Fibroblast of skin of left quadriceps (primary cell): ENCODE data around the gene PPFIA3.
"Not testable (repeated sequence)": the region's sequence is repeated elsewhere in the genome, so short reads cannot be mapped to it uniquely, and the experiment has no call there.

Experiments used
- DNase-seq, 2 experiments: peaks; one replicate each; pipeline ENCODE4 v3.0.0-alpha.2; 2013; ENCODE audit warnings: low read depth in 2 of 2

PPFIA3 gene

GRCh38 chr19:49123285-49123684, 3.9 kb downstream of the PPFIA3 start:
- not testable (repeated sequence) for DNase-seq

GRCh38 chr19:49125025-49125731, 5.8 kb downstream of the PPFIA3 start:
- no peak for DNase-seq

- no peak for DNase-seq
Measured at GRCh38 chr19:49126575-49126974, 7.2 kb downstream of the PPFIA3 start.

GRCh38 chr19:49127225-49127624, 7.9 kb downstream of the PPFIA3 start:
- not testable (repeated sequence) for DNase-seq

DNA sequence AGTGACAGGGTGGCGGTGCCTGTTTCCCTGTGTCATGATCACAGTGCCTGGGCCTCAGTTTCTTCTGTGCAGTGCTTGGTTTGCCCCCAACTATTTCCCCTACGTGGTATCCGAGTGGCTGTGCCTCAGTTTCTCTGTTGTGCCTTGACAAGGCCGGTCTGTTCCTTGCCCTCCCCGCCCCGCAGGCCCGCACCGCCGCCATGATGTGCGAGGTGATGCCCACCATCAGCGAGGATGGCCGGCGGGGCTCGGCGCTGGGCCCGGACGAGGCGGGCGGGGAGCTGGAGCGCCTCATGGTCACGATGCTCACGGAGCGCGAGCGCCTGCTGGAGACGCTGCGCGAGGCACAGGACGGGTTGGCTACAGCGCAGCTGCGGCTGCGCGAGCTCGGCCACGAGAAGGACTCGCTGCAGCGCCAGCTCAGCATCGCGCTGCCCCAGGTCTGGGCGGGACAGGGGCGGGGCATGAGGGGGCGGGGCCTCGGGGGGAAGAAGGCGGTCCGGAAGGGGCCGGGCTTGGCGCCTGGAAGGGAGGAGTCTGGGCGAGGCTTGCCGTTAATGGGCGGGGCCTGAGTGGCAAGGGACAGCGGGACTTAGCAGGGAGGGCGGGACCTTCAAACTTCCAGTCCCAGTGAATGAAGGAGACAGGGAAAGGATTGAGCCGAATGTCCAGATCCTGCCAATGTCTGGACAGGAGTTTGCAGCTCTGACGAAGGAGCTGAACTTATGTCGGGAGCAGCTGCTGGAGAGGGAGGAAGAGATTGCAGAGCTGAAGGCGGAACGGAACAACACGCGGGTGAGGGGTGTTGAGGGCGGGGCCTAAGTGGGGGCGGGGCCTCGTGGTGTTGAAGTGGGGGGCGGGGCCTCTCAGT, 8.6 kb downstream of the PPFIA3 start:
- peak; percentile 93 to 94 for DNase-seq

- DNase-seq, result no peak
Measured at GRCh38 chr19:49128545-49129237, 9.3 kb downstream of the PPFIA3 start.

DNA sequence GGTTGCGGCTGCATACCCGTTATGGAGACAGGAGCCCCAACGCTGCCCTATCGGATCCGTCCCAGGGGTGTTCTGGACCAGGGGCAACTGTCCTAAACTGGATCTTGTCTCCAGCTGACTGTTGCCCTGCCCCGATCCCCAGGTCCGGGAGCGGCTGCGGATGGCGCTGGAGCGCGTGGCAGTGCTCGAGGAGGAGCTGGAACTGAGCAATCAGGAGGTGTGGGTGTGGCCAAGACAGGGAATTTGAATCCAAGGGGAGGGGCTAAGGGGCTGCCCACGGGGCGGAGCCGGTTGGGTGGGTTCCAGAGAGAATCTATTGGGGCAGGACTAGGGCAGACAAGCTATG, 9.9 kb downstream of the PPFIA3 start:
- no peak for DNase-seq

- DNase-seq, result no peak
Measured at GRCh38 chr19:49130325-49130724, 11.0 kb downstream of the PPFIA3 start.

GRCh38 chr19:49132974-49133609, 13.7 kb downstream of the PPFIA3 start:
- no peak for DNase-seq

- DNase-seq, result no peak
Measured at GRCh38 chr19:49133621-49134454, 14.5 kb downstream of the PPFIA3 start.

DNA sequence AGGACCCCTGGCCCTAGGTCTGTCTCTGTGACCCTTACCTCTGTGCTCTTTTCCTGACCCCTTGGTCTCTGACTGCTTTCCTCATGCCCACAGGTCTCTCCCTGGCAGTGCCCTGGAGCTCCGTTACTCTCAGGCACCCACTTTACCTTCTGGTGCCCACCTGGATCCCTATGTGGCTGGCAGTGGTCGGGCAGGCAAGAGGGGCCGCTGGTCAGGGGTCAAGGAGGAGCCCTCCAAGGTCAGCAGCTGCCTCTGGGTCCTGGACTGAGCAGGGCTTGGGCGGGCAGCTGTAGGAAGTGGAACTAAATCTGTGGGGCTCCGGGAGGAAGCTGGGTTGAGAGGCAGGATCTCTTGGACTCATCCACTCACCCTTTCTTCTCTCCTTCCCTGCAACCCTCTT, 16.3 kb downstream of the PPFIA3 start:
- no peak for DNase-seq

DNA sequence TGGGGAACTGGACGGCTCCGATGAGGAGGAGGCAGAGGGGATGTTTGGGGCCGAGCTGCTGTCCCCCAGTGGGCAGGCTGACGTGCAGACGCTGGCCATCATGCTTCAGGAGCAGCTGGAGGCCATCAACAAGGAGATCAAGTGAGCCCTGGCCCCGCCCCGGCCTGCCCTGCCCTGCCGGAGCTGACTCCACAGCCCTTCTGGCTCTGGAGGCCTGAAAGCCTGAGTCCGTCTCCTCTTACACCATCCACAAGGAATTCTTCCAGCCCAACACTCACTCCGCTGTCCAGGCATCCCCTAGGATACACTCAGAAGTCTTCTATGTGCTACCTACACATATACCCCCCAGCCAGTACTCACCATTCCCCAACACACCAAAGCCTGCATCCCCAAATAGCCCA, 17.4 kb downstream of the PPFIA3 start:
- no peak for DNase-seq

DNA sequence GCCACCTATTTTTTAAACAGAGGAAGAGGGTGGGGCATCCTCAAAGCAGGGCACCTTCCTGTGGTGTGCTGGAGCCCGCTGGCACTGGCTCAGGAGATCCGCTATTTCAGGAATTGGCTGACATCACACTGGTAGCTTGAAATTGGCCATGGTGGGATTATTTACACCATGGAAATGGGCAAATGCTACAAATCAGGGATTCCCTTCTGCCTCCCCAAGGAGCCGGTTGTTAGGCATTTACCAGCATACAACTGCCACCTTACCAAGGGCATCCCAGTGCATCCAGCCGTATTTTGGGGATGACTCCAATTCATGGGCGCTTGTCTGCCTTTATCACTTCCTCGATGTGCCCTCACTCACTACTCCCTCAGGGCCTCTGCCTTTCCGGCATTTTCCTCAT, 21.6 kb downstream of the PPFIA3 start:
- no peak for DNase-seq

DNA sequence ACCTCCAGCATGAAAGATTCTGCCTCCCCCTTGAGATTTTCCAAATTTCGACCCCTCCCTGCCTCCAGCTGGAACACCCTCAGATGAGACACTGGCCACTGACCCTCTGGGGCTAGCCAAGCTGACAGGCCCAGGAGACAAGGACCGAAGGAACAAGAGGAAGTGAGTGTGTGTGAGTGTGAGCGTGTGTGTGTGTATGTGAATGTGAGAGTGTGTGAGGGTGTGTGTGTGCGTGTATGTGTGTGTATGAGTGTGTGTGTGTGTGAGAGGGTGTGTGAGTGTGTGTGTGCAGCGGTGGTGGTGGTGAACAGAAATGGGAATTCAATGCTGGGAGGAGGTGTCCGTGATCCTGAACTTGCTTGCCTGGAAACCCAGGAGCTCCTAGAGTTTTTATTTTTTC, 22.0 kb downstream of the PPFIA3 start:
- DNase-seq, result no peak

- peak; percentile 78 to 82 for DNase-seq
Measured at GRCh38 chr19:49142866-49143335, 23.6 kb downstream of the PPFIA3 start.

- DNase-seq, result peak in 1 of 2 experiments; percentile 60
Measured at GRCh38 chr19:49145573-49146407, 26.4 kb downstream of the PPFIA3 start.

GRCh38 chr19:49146408-49146770, 27.0 kb downstream of the PPFIA3 start:
- DNase-seq, result not testable (repeated sequence)

DNA sequence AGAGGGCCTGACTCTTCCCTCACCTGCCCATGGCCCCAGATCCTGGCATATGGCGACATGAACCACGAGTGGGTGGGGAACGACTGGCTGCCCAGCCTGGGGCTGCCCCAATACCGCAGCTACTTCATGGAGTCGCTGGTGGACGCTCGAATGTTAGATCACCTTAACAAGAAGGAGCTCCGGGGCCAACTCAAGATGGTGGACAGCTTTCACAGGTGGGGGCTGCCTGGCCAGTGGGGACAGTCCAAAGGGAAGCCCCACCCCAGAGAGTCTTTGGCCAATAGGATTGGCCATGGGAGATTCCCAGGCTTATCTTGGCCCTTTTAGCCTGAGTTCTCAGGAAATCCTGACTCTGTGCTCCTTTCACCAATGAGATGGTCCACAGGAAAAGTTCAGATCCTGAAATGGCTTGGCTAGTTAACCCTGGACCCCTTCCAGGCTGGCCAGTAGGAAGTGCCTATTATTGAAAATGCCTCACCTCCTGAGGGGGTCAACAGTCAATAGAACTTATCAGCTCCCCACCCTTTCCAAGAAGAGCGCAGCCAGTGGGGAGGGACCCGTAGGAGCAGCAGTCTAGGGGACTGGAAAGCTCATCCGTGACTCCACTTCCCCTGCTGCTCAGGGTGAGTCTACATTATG, 28.8 kb downstream of the PPFIA3 start:
- no peak for DNase-seq

- peak; percentile 89 for DNase-seq
Measured at GRCh38 chr19:49148784-49149651, 29.7 kb downstream of the PPFIA3 start.
